Activated CD4-positive, CD25-positive, alpha-beta regulatory T cell treated with anti-CD3 and anti-CD28 coated beads, Interleukin-2, amount 50 U/mL, for 16 hours (primary cell): ENCODE results near the gene VIM.
"Not testable (repeated sequence)": the region's sequence is repeated elsewhere in the genome, so short reads cannot be mapped to it uniquely, and the experiment has no call there.

Experiments used
- DNase-seq: peaks from one replicate; pipeline ENCODE4 v3.0.0-alpha.2; 2020; ENCODE audit warnings: low read depth, low spot score

The VIM gene

GRCh38 chr10:17232276-17232960, 4.4 kb downstream of the VIM start:
- DNase-seq, result no peak

GRCh38 chr10:17233286-17233991, 5.4 kb downstream of the VIM start:
- no peak for DNase-seq

- DNase-seq, result no peak
Observed at GRCh38 chr10:17234431-17234945, 6.4 kb downstream of the VIM start.

GRCh38 chr10:17235136-17235535, 7.1 kb downstream of the VIM start:
- no peak for DNase-seq

- DNase-seq, result no peak
Observed at GRCh38 chr10:17236468-17237148, 8.6 kb downstream of the VIM start.

GRCh38 chr10:17237149-17237527, 9.1 kb downstream of the VIM start:
- DNase-seq, result no peak

- DNase-seq, result no peak
Observed at GRCh38 chr10:17237915-17238444, 9.9 kb downstream of the VIM start.

GRCh38 chr10:17238445-17239291, 10.6 kb downstream of the VIM start:
- no peak for DNase-seq

- DNase-seq, result no peak
Observed at GRCh38 chr10:17239345-17240085, 11.5 kb downstream of the VIM start.

GRCh38 chr10:17240096-17240495, 12.1 kb downstream of the VIM start:
- DNase-seq, result no peak

GRCh38 chr10:17240616-17241015, 12.6 kb downstream of the VIM start:
- no peak for DNase-seq

- DNase-seq, result no peak
Observed at GRCh38 chr10:17241611-17242333, 13.7 kb downstream of the VIM start.

GRCh38 chr10:17244700-17245365, 16.8 kb downstream of the VIM start:
- DNase-seq, result no peak

GRCh38 chr10:17247210-17247609, 19.2 kb downstream of the VIM start:
- no peak for DNase-seq

- no peak for DNase-seq
Observed at GRCh38 chr10:17248964-17249363, 20.9 kb downstream of the VIM start.

GRCh38 chr10:17249820-17250219, 21.8 kb downstream of the VIM start:
- DNase-seq, result no peak

GRCh38 chr10:17250736-17251135, 22.7 kb downstream of the VIM start:
- no peak for DNase-seq

GRCh38 chr10:17254543-17255050, 26.6 kb downstream of the VIM start:
- DNase-seq, result not testable (repeated sequence)

- DNase-seq, result no peak
Observed at GRCh38 chr10:17255512-17255911, 27.5 kb downstream of the VIM start.
